K562 (cell line): ENCODE measurements around the gene POLL. TPM values are rescaled to one million over a fixed set of nuclear protein-coding genes. Genes with fewer than 3 reads are reported as not detected.

ENCODE experiments used
- ATAC-seq: fragments of 200-7000 bp; cut with Tn5 transposase; 3 replicates; pipeline ENCODE4 v1.9.1; 2020; ENCODE audit warnings: moderate library complexity
- BruUV-seq: library from RNA; stranded (reverse); fragments of 400-500 nt; replicated peaks from 2 replicates; lab custom pipeline; 2021; lab: Mats Ljungman, UMichigan
- CTCF ChIA-PET: fragments of 300-600 bp; formaldehyde crosslinking; extraction: SDS; loops from one replicate; lab custom pipeline; 2021; ENCODE audit warnings: low intra/inter-chr PET ratio; lab: Yijun Ruan, JAX
- POLR2A ChIA-PET: fragments of 300-600, 350-650 bp; sonication (Branson Sonifier 250); formaldehyde crosslinking; extraction: SDS; loops from one replicate; lab custom pipeline; 2021; ENCODE audit warnings: antibody characterized with exemption, inconsistent platforms; lab: Yijun Ruan, JAX
- DNase-seq, 4 experiments: peaks; one replicate each; pipeline versions ENCODE4 v3.0.0 to v3.0.0-alpha.2; 2011 to 2018; ENCODE audit warnings: low spot score in 3 of 4, mixed read lengths in 3 of 4; ENCODE audit errors: extremely low read depth in 1 of 4
- FAIRE-seq: peaks from 2 replicates; lab custom pipeline; 2011; peaks lifted over from hg19 to GRCh38; lab: Jason Lieb, UNC
- H2AFZ ChIP-seq: 2 replicates; pipeline ENCODE4 v1.6.0; 2011; ENCODE audit warnings: low read depth, low read length, control low read depth, inconsistent platforms
- H3K27ac ChIP-seq: fragments of 200-600 bp; 3 replicates; pipeline ENCODE4 v1.8.0; 2011; ENCODE audit warnings: low read depth, mild to moderate bottlenecking, control low read depth, inconsistent platforms, low read length, moderate library complexity, mixed read lengths; ENCODE audit errors: extremely low read depth
- H3K27me3 ChIP-seq, 2 experiments: fragments of 300-600 bp in 1 of 2; 2 replicates in 1 of 2; 3 replicates in 1 of 2; pipeline versions ENCODE4 v1.6.0 to v1.8.0; 2011; ENCODE audit warnings: inconsistent platforms in 2 of 2, low read length in 2 of 2, mild to moderate bottlenecking in 1 of 2, mixed read lengths in 1 of 2, moderate library complexity in 1 of 2; ENCODE audit not compliant: control insufficient read depth in 2 of 2, insufficient read depth in 2 of 2
- H3K36me3 ChIP-seq: fragments of 300-600 bp; 3 replicates; pipeline ENCODE4 v1.8.0; 2011; ENCODE audit warnings: mild to moderate bottlenecking, low read length, inconsistent platforms; ENCODE audit not compliant: control insufficient read depth, insufficient read depth
- H3K4me1 ChIP-seq, 2 experiments: fragments of 200-600 bp in 1 of 2; replicated peaks in 1 of 2; 2 replicates in 1 of 2; 3 replicates in 1 of 2; pipeline versions ENCODE4 v1.5.1 to v1.8.0; 2011; ENCODE audit warnings: inconsistent platforms in 2 of 2, low read length in 2 of 2, mild to moderate bottlenecking in 1 of 2, mixed read lengths in 1 of 2, moderate library complexity in 1 of 2; ENCODE audit not compliant: control insufficient read depth in 2 of 2, insufficient read depth in 2 of 2
- H3K4me2 ChIP-seq: 2 replicates; pipeline ENCODE4 v1.6.1; 2011; ENCODE audit warnings: low read length, control low read depth, inconsistent platforms, mixed read lengths; ENCODE audit not compliant: insufficient read depth
- H3K4me3 ChIP-seq: fragments of 200-600 bp; sonication (generic), shearing (Covaris generic); 2 replicates; pipeline ENCODE4 v1.5.1; 2016; ENCODE audit warnings: control low read depth, inconsistent platforms
- H3K79me2 ChIP-seq: fragments of 200-600 bp; 3 replicates; pipeline ENCODE4 v1.8.0; 2011; ENCODE audit warnings: low read length, inconsistent platforms; ENCODE audit not compliant: control insufficient read depth, insufficient read depth
- H3K9ac ChIP-seq, 2 experiments: 2 replicates each; pipeline versions ENCODE4 v1.6.0 to v1.6.1; 2011; ENCODE audit warnings: low read depth in 2 of 2, low read length in 2 of 2, control low read depth in 1 of 2, inconsistent platforms in 1 of 2, mild to moderate bottlenecking in 1 of 2, mixed read lengths in 1 of 2; ENCODE audit not compliant: insufficient read depth in 1 of 2
- H3K9me1 ChIP-seq: one replicate; pipeline ENCODE4 v1.6.0; 2011; ENCODE audit warnings: inconsistent platforms, mild to moderate bottlenecking, low read length, moderate library complexity; ENCODE audit not compliant: control insufficient read depth, insufficient read depth
- H3K9me3 ChIP-seq: replicated peaks from 2 replicates; pipeline ENCODE4 v1.5.1; 2011; ENCODE audit warnings: low read depth, low read length, inconsistent platforms; ENCODE audit not compliant: control insufficient read depth, insufficient read depth
- H4K20me1 ChIP-seq: replicated peaks from 2 replicates; pipeline ENCODE4 v1.6.1; 2011; ENCODE audit warnings: low read length, inconsistent platforms, mixed read lengths; ENCODE audit not compliant: control insufficient read depth, insufficient read depth
- HNRNPLL ChIP-seq: fragments of 200-400 bp; formaldehyde crosslinking; IDR thresholded peaks from 2 replicates; pipeline ENCODE4 v1.6.1; 2017; ENCODE audit warnings: low read length, low read depth, mild to moderate bottlenecking; ENCODE audit not compliant: poor library complexity, severe bottlenecking
- KAT8 ChIP-seq: fragments of 450-650 bp; IDR thresholded peaks from 2 replicates; pipeline ENCODE4 v1.6.1; 2016; ENCODE audit warnings: low read depth, mild to moderate bottlenecking
- MEIS2 ChIP-seq: fragments of 450-650 bp; IDR thresholded peaks from 2 replicates; pipeline ENCODE4 v1.6.1; 2014; ENCODE audit warnings: mild to moderate bottlenecking; ENCODE audit not compliant: partially characterized antibody
- NFIC ChIP-seq: fragments of 450-650 bp; IDR thresholded peaks from 2 replicates; pipeline ENCODE4 v1.6.1; 2017; ENCODE audit warnings: mild to moderate bottlenecking, inconsistent platforms
- RBFOX2 ChIP-seq: fragments of 200-400 bp; formaldehyde crosslinking; IDR thresholded peaks from 2 replicates; pipeline ENCODE4 v1.6.1; 2017; ENCODE audit warnings: low read depth, mild to moderate bottlenecking, low read length, moderate library complexity
- SRSF1 ChIP-seq: fragments of 200-400 bp; formaldehyde crosslinking; IDR thresholded peaks from 2 replicates; pipeline ENCODE4 v1.6.1; 2017; ENCODE audit warnings: mild to moderate bottlenecking, low read depth, low read length, moderate library complexity
- TAF1 ChIP-seq: IDR thresholded peaks from 2 replicates; pipeline ENCODE4 v1.6.1; 2011; ENCODE audit warnings: mild to moderate bottlenecking, low read length, moderate library complexity; ENCODE audit not compliant: insufficient read depth, control insufficient read depth, severe bottlenecking; ENCODE audit errors: extremely low read depth
- TCF3 ChIP-seq: sonication (generic); formaldehyde crosslinking; IDR thresholded peaks from 2 replicates; pipeline ENCODE4 v1.4.0; 2020; ENCODE audit warnings: mild to moderate bottlenecking, missing genetic modification reagents
- ZNF174 ChIP-seq: fragments of 250-450 bp; sonication (Bioruptor Pico); IDR thresholded peaks from 2 replicates; pipeline ENCODE4 v1.4.0; 2020; ENCODE audit warnings: mild to moderate bottlenecking
- ZNF644 ChIP-seq: fragments of 200-800 bp; sonication (Bioruptor generic); IDR thresholded peaks from 2 replicates; pipeline ENCODE4 v1.6.1; 2016; ENCODE audit warnings: low read depth, missing genetic modification characterization, missing compliant biosample characterization
- WGBS: fragments of 100-300 bp; shearing (Covaris generic); methylation state at CpG from one replicate; pipeline ENCODE4 v1.1.6; 2016; ENCODE audit warnings: low coverage, mixed read lengths; ENCODE audit not compliant: insufficient coverage; ENCODE audit errors: missing lambda C conversion rate; 5-methylcytosine and 5-hydroxymethylcytosine counted together
- in situ Hi-C: fragments of 300-500 bp; cut with MboI; formaldehyde crosslinking; loops from 4 replicates; pipeline ENCODE4 v1.15.0; 2018; ENCODE audit warnings: inconsistent platforms, mixed read lengths
- intact Hi-C: fragments of 100-400 bp; cut with micrococcal nuclease; formaldehyde crosslinking; loops from 2 replicates; pipeline ENCODE4 v1.14.2; 2022
- polyA plus RNA-seq, 8 experiments: library from polyadenylated mRNA; depleted of rRNA in 4 of 8; stranded (reverse) in 5 of 8; unstranded in 3 of 8; fragments of >200 nt; fragmentation: Nextera tagmentation in 2 of 8; fragmentation: Illumina TruSeq in 1 of 8; extraction: Ambion mirVana in 2 of 8; extraction: Trizol in 1 of 8; gene quantifications; 2 replicates each; pipeline versions ENCODE4 v1.2.1 to v1.2.3, GENCODE V29; 2011 to 2014; ENCODE audit warnings: inconsistent platforms in 1 of 8, missing spikeins in 1 of 8
- total RNA-seq, 7 experiments: library from RNA; depleted of rRNA in 6 of 7; stranded (reverse); fragments of >200 nt in 6 of 7; fragmentation: Illumina TruSeq in 2 of 7; extraction: Trizol in 2 of 7; gene quantifications; 2 replicates each; pipeline versions ENCODE4 v1.2.1 to v1.2.3, GENCODE V29; 2011 to 2021; ENCODE audit warnings: low replicate concordance in 1 of 7
- TF ChIP-seq, protein P1 (sequence below): fragments of 250-450 bp; sonication (Bioruptor Pico); IDR thresholded peaks from 2 replicates; pipeline ENCODE4 v1.8.0; 2021; ENCODE audit warnings: borderline replicate concordance, mild to moderate bottlenecking, moderate library complexity; ENCODE audit not compliant: poor library complexity, severe bottlenecking

POLL gene
- total and polyA plus RNA-seq, 9 of the 15 experiments (the other 6 are each of a cell fraction or from before 2014, with no cell fraction given): 1.2 to 18.7 (median 10.9) TPM

DNA sequence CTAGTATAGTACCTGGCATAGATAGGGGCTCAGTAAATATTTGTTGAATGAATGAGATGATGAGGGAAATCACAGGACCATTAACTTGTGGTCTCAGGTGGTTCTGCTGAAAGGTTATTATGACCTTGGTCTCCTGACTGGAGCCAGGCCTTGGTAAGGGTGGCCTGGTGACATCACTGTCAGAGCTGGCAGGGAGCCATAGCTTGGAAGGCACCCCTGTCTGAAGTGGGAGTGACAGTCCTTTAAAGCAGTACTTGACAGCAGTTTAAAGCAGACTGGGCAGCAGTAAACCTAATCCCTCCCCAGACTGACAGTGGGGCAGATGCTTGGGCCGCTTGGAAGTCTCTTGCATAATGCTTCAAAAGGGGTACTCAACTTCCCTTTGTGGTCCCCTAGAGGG lies 13.5 kb upstream of the POLL start:
- no peak overlapping the region for H3K27ac ChIP-seq
- DNase-seq (no peak), FAIRE-seq (no peak), ATAC-seq (no peak)
- no peak overlapping the region for H2AFZ ChIP-seq
- POLR2A ChIA-PET: interaction anchor here (1.7 kb wide), 1 partner anchor 182 kb away, joined by 14 read pairs; the partner anchor contains the start of gene NPM3
- no peak overlapping the region for H3K9ac ChIP-seq
- in situ Hi-C loops (loop anchor here (5.0 kb wide), 1 partner anchor 471 kb away; no protein-coding TSS in a partner anchor), intact Hi-C loops (loop anchor here (5.0 kb wide), 1 partner anchor 471 kb away; no protein-coding TSS in a partner anchor)
- H3K4me1 ChIP-seq: no peaks in the 10 kb centered on the region; a peak in 1 of 5 replicates
- H3K4me2 ChIP-seq: no peak overlapping the region
- BruUV-seq: no TSS peak
- H3K9me1 ChIP-seq: no peaks in the 10 kb centered on the region
- no peak overlapping the region for H3K4me3 ChIP-seq
- CTCF ChIA-PET: interaction anchor here (0.6 to 2.7 kb wide), 5 partner anchors 108 to 471 kb away, joined by 3 to 32 read pairs (median 3); no protein-coding TSS in a partner anchor
- no peaks in the 10 kb centered on the region for H3K79me2 ChIP-seq
- no peaks in the 10 kb centered on the region for H3K27me3 ChIP-seq
- no peaks in the 10 kb centered on the region; the same call in 1 of the 2 replicates for H4K20me1 ChIP-seq
- 17% methylated on average over 1 of the region's 1 CpG for WGBS
- H3K9me3 ChIP-seq: no peaks in the 10 kb centered on the region
- TF ChIP-seq NFIC: peak; percentile 6; the same call in 1 of the 2 replicates
- TF ChIP-seq MEIS2: no peak
- no peaks in the 10 kb centered on the region for H3K36me3 ChIP-seq

GRCh38 chr10:101597091-101597900 lies 9.2 kb upstream of the POLL start:
- Histone ChIP-seq H3K4me3 (no peak overlapping the region), H3K9me3 (no peaks in the 10 kb centered on the region), H3K27me3 (no peaks in the 10 kb centered on the region), H3K4me2 (no peak overlapping the region), H3K36me3 (no peaks in the 10 kb centered on the region), H2AFZ (no peak overlapping the region), H3K4me1 (no peaks in the 10 kb centered on the region; a peak in 1 of 5 replicates), H4K20me1 (no peaks in the 10 kb centered on the region), H3K9ac (no peak overlapping the region), H3K79me2 (no peaks in the 10 kb centered on the region), H3K27ac (no peak overlapping the region), H3K9me1 (no peaks in the 10 kb centered on the region)
- no peak for FAIRE-seq
- WGBS: 74% methylated on average over 12 of the region's 14 CpGs
- TF ChIP-seq SRSF1 (no peak), HNRNPLL (no peak), TAF1 (no peak), ZNF174 (CRISPR knock-in tag) (no peak), KAT8 (no peak), RBFOX2 (no peak), TCF3 (no peak), ZNF644 (tag) (no peak)
- TF ChIP-seq, protein P1, sequence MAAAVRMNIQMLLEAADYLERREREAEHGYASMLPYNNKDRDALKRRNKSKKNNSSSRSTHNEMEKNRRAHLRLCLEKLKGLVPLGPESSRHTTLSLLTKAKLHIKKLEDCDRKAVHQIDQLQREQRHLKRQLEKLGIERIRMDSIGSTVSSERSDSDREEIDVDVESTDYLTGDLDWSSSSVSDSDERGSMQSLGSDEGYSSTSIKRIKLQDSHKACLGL: no peak
- ATAC-seq: no peak
- ChIA-PET CTCF (no interaction called here), POLR2A (interaction anchor here (0.8 kb wide), 1 partner anchor 17 kb away, joined by 4 read pairs; no protein-coding TSS in a partner anchor)
- DNase-seq: no peak
- in situ Hi-C loops: no loop called here
- intact Hi-C loops: no loop called here
- no TSS peak for BruUV-seq
